Duodenal mucosa (tissue), 2 donors: ENCODE data around the gene NADK.
A peak's percentile ranks its signal among the peaks of the same experiment; 100 is the strongest.

Source experiments
- H3K27ac ChIP-seq: one replicate; pipeline ENCODE4 v1.7.0; 2013; ENCODE audit warnings: low read depth, low read length
- H3K27me3 ChIP-seq, 2 donors: one replicate each; pipeline ENCODE4 v1.7.0; 2013; ENCODE audit warnings: low read length in 2 of 2, control low read depth in 1 of 2; ENCODE audit not compliant: insufficient read depth in 2 of 2, control insufficient read depth in 1 of 2
- H3K36me3 ChIP-seq, 2 donors: one replicate each; pipeline ENCODE4 v1.7.0; 2013; ENCODE audit warnings: low read length in 2 of 2, control low read depth in 1 of 2; ENCODE audit not compliant: insufficient read depth in 2 of 2, control insufficient read depth in 1 of 2
- H3K4me1 ChIP-seq, 2 donors: one replicate each; pipeline ENCODE4 v1.7.0; 2013; ENCODE audit warnings: low read length in 2 of 2, control low read depth in 1 of 2; ENCODE audit not compliant: insufficient read depth in 2 of 2, control insufficient read depth in 1 of 2
- H3K4me3 ChIP-seq, 2 donors: one replicate each; pipeline ENCODE4 v1.7.0; 2013; ENCODE audit warnings: low read length in 2 of 2, low read depth in 1 of 2
- H3K9ac ChIP-seq, 2 donors: one replicate each; pipeline ENCODE4 v1.7.0; 2013; ENCODE audit warnings: low read length in 2 of 2, low read depth in 1 of 2
- H3K9me3 ChIP-seq, 2 donors: one replicate each; pipeline ENCODE4 v1.7.0; 2013; ENCODE audit warnings: low read length in 2 of 2, control low read depth in 1 of 2; ENCODE audit not compliant: control insufficient read depth in 1 of 2

NADK gene

GRCh38 chr1:1786836-1787605, 8.8 kb upstream of the NADK start:
- Histone ChIP-seq H3K4me1 (peaks cover 15 to 18% of the 10 kb centered on the region in 2 donors), H3K27ac (no peak overlapping the region)

GRCh38 chr1:1785666-1786065, 7.4 kb upstream of the NADK start:
- H3K4me1 ChIP-seq, result peaks cover 27 to 30% of the 10 kb centered on the region in 2 donors
- no peaks in the 10 kb centered on the region for H3K27me3 ChIP-seq
- H3K27ac ChIP-seq, result no peak overlapping the region
- H3K9me3 ChIP-seq, result no peaks in the 10 kb centered on the region
- H3K36me3 ChIP-seq, result peaks cover 41 to 60% of the 10 kb centered on the region in 2 donors
- no peak overlapping the region for H3K4me3 ChIP-seq
- H3K9ac ChIP-seq, result no peak overlapping the region

More at GRCh38 chr1:1786836-1787605, 8.8 kb upstream of the NADK start:
- no peaks in the 10 kb centered on the region for H3K9me3 ChIP-seq
- no peaks in the 10 kb centered on the region for H3K27me3 ChIP-seq
- peaks cover 51 to 72% of the 10 kb centered on the region in 2 donors for H3K36me3 ChIP-seq
- no peak overlapping the region for H3K4me3 ChIP-seq
- no peak overlapping the region for H3K9ac ChIP-seq

GRCh38 chr1:1784933-1785332, 6.7 kb upstream of the NADK start:
- Histone ChIP-seq H3K4me3 (no peak overlapping the region), H3K36me3 (peaks cover 34 to 53% of the 10 kb centered on the region in 2 donors), H3K27me3 (no peaks in the 10 kb centered on the region), H3K4me1 (peaks cover 34 to 38% of the 10 kb centered on the region in 2 donors), H3K9me3 (no peaks in the 10 kb centered on the region), H3K27ac (no peak overlapping the region), H3K9ac (no peak overlapping the region)

- Histone ChIP-seq H3K27me3 (no peaks in the 10 kb centered on the region), H3K4me3 (no peak overlapping the region), H3K4me1 (peaks cover 42 to 49% of the 10 kb centered on the region in 2 donors), H3K36me3 (peaks cover 21 to 38% of the 10 kb centered on the region in 2 donors), H3K9me3 (no peaks in the 10 kb centered on the region), H3K27ac (no peak overlapping the region), H3K9ac (peak overlapping the region; percentile 29 to 81)
Observed at GRCh38 chr1:1783320-1783719, 5.0 kb upstream of the NADK start.

- H3K27ac ChIP-seq, result peak overlapping the region; percentile 76
- H3K27me3 ChIP-seq, result no peaks in the 10 kb centered on the region
- H3K9ac ChIP-seq, result peak overlapping the region; percentile 41 to 81
- no peaks in the 10 kb centered on the region for H3K9me3 ChIP-seq
- peaks cover 16 to 30% of the 10 kb centered on the region in 2 donors for H3K36me3 ChIP-seq
- peak overlapping the region; percentile 33 to 64 for H3K4me3 ChIP-seq
- peaks cover 42 to 53% of the 10 kb centered on the region in 2 donors for H3K4me1 ChIP-seq
Observed at GRCh38 chr1:1782399-1783221, 4.3 kb upstream of the NADK start.

- H3K36me3 ChIP-seq, result peaks cover 6 to 19% of the 10 kb centered on the region in 2 donors
- peak overlapping the region; percentile 76 for H3K27ac ChIP-seq
- H3K4me1 ChIP-seq, result peaks cover 48 to 62% of the 10 kb centered on the region in 2 donors
- H3K27me3 ChIP-seq, result no peaks in the 10 kb centered on the region
- H3K9ac ChIP-seq, result peak overlapping the region in 1 of 2 donors; percentile 80
- H3K9me3 ChIP-seq, result no peaks in the 10 kb centered on the region
- H3K4me3 ChIP-seq, result no peak overlapping the region
Observed at GRCh38 chr1:1781526-1781903, 3.2 kb upstream of the NADK start.

- peak overlapping the region in 1 of 2 donors; percentile 32 for H3K4me3 ChIP-seq
Observed at GRCh38 chr1:1780598-1781525, 2.6 kb upstream of the NADK start.

GRCh38 chr1:1779691-1780597, 1.7 kb upstream of the NADK start:
- no peaks in the 10 kb centered on the region for H3K27me3 ChIP-seq
- H3K4me3 ChIP-seq, result peak overlapping the region; percentile 66 to 68
- H3K36me3 ChIP-seq, result peaks cover 0 to 4% of the 10 kb centered on the region in 2 donors
- H3K9me3 ChIP-seq, result no peaks in the 10 kb centered on the region
- H3K4me1 ChIP-seq, result peaks cover 58 to 74% of the 10 kb centered on the region in 2 donors
- H3K9ac ChIP-seq, result peak overlapping the region; percentile 79 to 80
- H3K27ac ChIP-seq, result peak overlapping the region; percentile 96

More at GRCh38 chr1:1780598-1781525, 2.6 kb upstream of the NADK start:
- H3K27ac ChIP-seq, result peak overlapping the region; percentile 96
- H3K27me3 ChIP-seq, result no peaks in the 10 kb centered on the region
- H3K9ac ChIP-seq, result peak overlapping the region; percentile 79 to 80
- H3K36me3 ChIP-seq, result peaks cover 0 to 13% of the 10 kb centered on the region in 2 donors
- no peaks in the 10 kb centered on the region for H3K9me3 ChIP-seq
- peaks cover 49 to 67% of the 10 kb centered on the region in 2 donors for H3K4me1 ChIP-seq

- Histone ChIP-seq H3K9me3 (no peaks in the 10 kb centered on the region), H3K4me1 (peaks cover 58 to 74% of the 10 kb centered on the region in 2 donors), H3K9ac (peak overlapping the region; percentile 76 to 79), H3K27me3 (no peaks in the 10 kb centered on the region), H3K36me3 (no peaks in the 10 kb centered on the region), H3K27ac (peak overlapping the region; percentile 96), H3K4me3 (peak overlapping the region; percentile 66 to 68)
Observed at GRCh38 chr1:1779320-1779675, 1.0 kb upstream of the NADK start.
